Kidney epithelial cell (primary cell): ENCODE measurements around the gene NCKAP1. TPM values are rescaled to one million over a fixed set of nuclear protein-coding genes. Genes with fewer than 3 reads are reported as not detected.
"Not testable (repeated sequence)": the region's sequence is repeated elsewhere in the genome, so short reads cannot be mapped to it uniquely, and the experiment has no call there.

Source experiments
- DNase-seq: peaks from one replicate; pipeline ENCODE4 v3.0.0-alpha.2; 2010; ENCODE audit warnings: low read depth
- H3K27me3 ChIP-seq: 2 replicates; pipeline ENCODE4 v1.6.0; 2011; ENCODE audit warnings: low read length; ENCODE audit not compliant: control insufficient read depth, insufficient read depth
- H3K36me3 ChIP-seq: 2 replicates; pipeline ENCODE4 v1.5.1; 2011; ENCODE audit warnings: low read length; ENCODE audit not compliant: control insufficient read depth, insufficient read depth
- H3K4me3 ChIP-seq: 2 replicates; pipeline ENCODE4 v1.5.1; 2011; ENCODE audit warnings: low read depth, mild to moderate bottlenecking, control low read depth, low read length
- CTCF ChIP-seq: IDR thresholded peaks from 2 replicates; pipeline ENCODE4 v1.5.1; 2011; ENCODE audit warnings: mild to moderate bottlenecking, moderate library complexity, low read length, control low read depth, inconsistent platforms; ENCODE audit not compliant: insufficient read depth, poor library complexity, severe bottlenecking
- total RNA-seq: library from RNA; depleted of rRNA; stranded (reverse); fragments of >200 nt; gene quantifications from 2 replicates; pipeline ENCODE4 v1.2.3, GENCODE V29; 2015

The NCKAP1 gene
- total RNA-seq, 1 donor from 2014 or later: 189 TPM

DNA sequence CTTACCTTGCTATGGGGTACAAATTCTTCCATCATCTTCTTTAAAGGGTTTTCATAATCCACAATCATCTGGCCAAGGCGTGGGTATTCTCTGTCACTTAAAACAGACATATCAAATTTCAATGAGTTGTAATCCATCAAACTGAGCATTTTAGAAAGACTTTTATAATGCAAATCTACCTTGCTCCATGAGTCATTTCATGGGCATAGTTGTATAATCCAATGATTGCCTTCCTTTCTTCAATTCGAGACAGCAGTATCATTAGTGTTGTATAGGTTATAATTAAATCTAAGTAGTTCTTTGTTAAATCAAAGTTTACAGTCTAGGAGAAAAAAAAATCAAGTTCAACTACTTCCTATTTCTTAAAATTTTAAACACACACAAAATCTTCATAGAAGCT lies 36.3 kb downstream of the NCKAP1 start:
- TF ChIP-seq CTCF: no peak
- no peaks in the 10 kb centered on the region for H3K36me3 ChIP-seq
- H3K4me3 ChIP-seq: no peak overlapping the region
- no peak for DNase-seq
- no peaks in the 10 kb centered on the region for H3K27me3 ChIP-seq

- peak; percentile 72 for DNase-seq
- TF ChIP-seq CTCF: no peak
- Histone ChIP-seq H3K36me3 (no peaks in the 10 kb centered on the region), H3K4me3 (no peak overlapping the region), H3K27me3 (no peaks in the 10 kb centered on the region)
Observed at GRCh38 chr2:183000846-183001245, 37.4 kb downstream of the NCKAP1 start.

- Histone ChIP-seq H3K4me3 (no peak overlapping the region), H3K27me3 (no peaks in the 10 kb centered on the region), H3K36me3 (no peaks in the 10 kb centered on the region)
- no peak for DNase-seq
- TF ChIP-seq CTCF: no peak
Observed at GRCh38 chr2:182999348-183000028, 38.8 kb downstream of the NCKAP1 start.

DNA sequence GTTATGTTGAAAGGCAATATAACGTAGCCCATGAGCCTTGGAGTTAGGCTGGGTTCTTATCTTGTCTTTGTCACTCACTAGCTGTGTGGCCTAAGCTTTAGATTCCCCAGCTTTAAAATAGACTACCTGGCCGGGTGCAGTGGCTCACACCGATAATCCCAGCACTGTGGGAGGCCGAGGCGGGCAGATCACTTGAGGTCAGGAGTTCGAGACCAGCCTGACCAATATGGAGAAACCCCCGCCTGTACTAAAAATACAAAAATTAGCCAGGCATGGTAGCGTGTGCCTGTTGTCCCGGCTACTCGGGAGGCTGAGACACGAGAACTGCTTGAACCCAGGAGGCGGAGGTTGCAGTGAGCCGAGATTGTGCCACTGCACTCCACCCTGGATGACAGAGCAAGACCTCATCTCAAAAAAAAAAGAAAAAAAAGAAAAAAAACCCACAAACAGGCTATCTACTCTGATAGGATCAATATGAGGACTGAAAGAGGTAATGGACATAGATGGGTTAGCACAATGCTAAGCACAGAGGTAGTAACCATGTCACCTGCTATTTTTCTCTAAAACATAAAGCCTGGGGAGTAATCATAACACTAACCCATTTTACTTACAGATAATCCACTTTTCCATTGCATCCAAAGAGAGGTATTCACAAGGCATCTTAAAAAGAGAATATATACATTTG lies 43.9 kb downstream of the NCKAP1 start:
- H3K4me3 ChIP-seq: no peak overlapping the region
- no peak for DNase-seq
- no peaks in the 10 kb centered on the region for H3K27me3 ChIP-seq
- no peak for TF ChIP-seq CTCF
- no peaks in the 10 kb centered on the region for H3K36me3 ChIP-seq

- Histone ChIP-seq H3K4me3 (no peak overlapping the region), H3K36me3 (peaks cover 2% of the 10 kb centered on the region), H3K27me3 (no peaks in the 10 kb centered on the region)
- no peak for DNase-seq
- no peak for TF ChIP-seq CTCF
Observed at GRCh38 chr2:182982941-182983340, 55.3 kb downstream of the NCKAP1 start.

GRCh38 chr2:182981475-182981874 lies 56.8 kb downstream of the NCKAP1 start:
- H3K36me3 ChIP-seq, H3K4me3 ChIP-seq: not testable (repeated sequence)

More at GRCh38 chr2:182981475-182981874, 56.8 kb downstream of the NCKAP1 start:
- DNase-seq, H3K27me3 ChIP-seq: not testable (repeated sequence)
